Muscle layer of colon (tissue), 2 donors: ENCODE measurements around the gene HRH4.

Source experiments
- H3K27ac ChIP-seq: one replicate; pipeline ENCODE4 v1.7.0; 2013; ENCODE audit warnings: low read depth, mild to moderate bottlenecking, low read length, moderate library complexity
- H3K27me3 ChIP-seq, 2 donors: one replicate each; pipeline ENCODE4 v1.7.0; 2013; ENCODE audit warnings: low read length in 2 of 2, mild to moderate bottlenecking in 2 of 2; ENCODE audit not compliant: insufficient read depth in 2 of 2, control insufficient read depth in 1 of 2
- H3K36me3 ChIP-seq: one replicate; pipeline ENCODE4 v1.7.0; 2013; ENCODE audit warnings: mild to moderate bottlenecking, low read length; ENCODE audit not compliant: insufficient read depth
- H3K4me1 ChIP-seq: one replicate; pipeline ENCODE4 v1.7.0; 2013; ENCODE audit warnings: mild to moderate bottlenecking, low read length; ENCODE audit not compliant: insufficient read depth
- H3K4me3 ChIP-seq, 2 donors: one replicate each; pipeline ENCODE4 v1.7.0; 2013; ENCODE audit warnings: low read length in 2 of 2, low read depth in 1 of 2, mild to moderate bottlenecking in 1 of 2, moderate library complexity in 1 of 2
- H3K9ac ChIP-seq: one replicate; pipeline ENCODE4 v1.7.0; 2013; ENCODE audit warnings: low read length
- H3K9me3 ChIP-seq: one replicate; pipeline ENCODE4 v1.7.0; 2013; ENCODE audit warnings: mild to moderate bottlenecking, low read length
- donor health status: abdominal sarcoma.
- donor health status: Adenocarcinoma of cecum.

HRH4 gene

GRCh38 chr18:24491927-24492834, 31.7 kb downstream of the HRH4 start:
- H3K27ac ChIP-seq, result no peak overlapping the region
- no peak overlapping the region for H3K9ac ChIP-seq
- no peaks in the 10 kb centered on the region for H3K36me3 ChIP-seq
- no peaks in the 10 kb centered on the region for H3K9me3 ChIP-seq
- H3K27me3 ChIP-seq, result no peaks in the 10 kb centered on the region
- H3K4me1 ChIP-seq, result no peaks in the 10 kb centered on the region
- no peak overlapping the region for H3K4me3 ChIP-seq

- Histone ChIP-seq H3K9me3 (no peaks in the 10 kb centered on the region), H3K4me3 (no peak overlapping the region), H3K36me3 (no peaks in the 10 kb centered on the region), H3K4me1 (peaks cover 4% of the 10 kb centered on the region), H3K27me3 (no peaks in the 10 kb centered on the region), H3K27ac (no peak overlapping the region), H3K9ac (no peak overlapping the region)
Observed at GRCh38 chr18:24494586-24494985, 34.1 kb downstream of the HRH4 start.

GRCh38 chr18:24497031-24497754, 36.8 kb downstream of the HRH4 start:
- no peak overlapping the region for H3K4me3 ChIP-seq
- H3K27ac ChIP-seq, result no peak overlapping the region
- H3K9me3 ChIP-seq, result no peaks in the 10 kb centered on the region
- peaks cover 4% of the 10 kb centered on the region for H3K4me1 ChIP-seq
- no peaks in the 10 kb centered on the region for H3K36me3 ChIP-seq
- no peaks in the 10 kb centered on the region for H3K27me3 ChIP-seq
- H3K9ac ChIP-seq, result no peak overlapping the region

- no peaks in the 10 kb centered on the region for H3K9me3 ChIP-seq
- H3K9ac ChIP-seq, result no peak overlapping the region
- H3K4me1 ChIP-seq, result peaks cover 4% of the 10 kb centered on the region
- no peaks in the 10 kb centered on the region for H3K27me3 ChIP-seq
- no peak overlapping the region for H3K27ac ChIP-seq
- H3K36me3 ChIP-seq, result no peaks in the 10 kb centered on the region
- no peak overlapping the region for H3K4me3 ChIP-seq
Observed at GRCh38 chr18:24499814-24500213, 39.4 kb downstream of the HRH4 start.

- Histone ChIP-seq H3K4me3 (no peak overlapping the region), H3K27ac (no peak overlapping the region), H3K9me3 (no peaks in the 10 kb centered on the region), H3K9ac (no peak overlapping the region), H3K4me1 (peaks cover 4% of the 10 kb centered on the region), H3K27me3 (no peaks in the 10 kb centered on the region), H3K36me3 (no peaks in the 10 kb centered on the region)
Observed at GRCh38 chr18:24500217-24500616, 39.8 kb downstream of the HRH4 start.

GRCh38 chr18:24500766-24501165, 40.3 kb downstream of the HRH4 start:
- Histone ChIP-seq H3K4me1 (peaks cover 4% of the 10 kb centered on the region), H3K27me3 (no peaks in the 10 kb centered on the region), H3K9ac (no peak overlapping the region), H3K4me3 (no peak overlapping the region), H3K27ac (no peak overlapping the region), H3K36me3 (no peaks in the 10 kb centered on the region), H3K9me3 (no peaks in the 10 kb centered on the region)

GRCh38 chr18:24502667-24503523, 42.5 kb downstream of the HRH4 start:
- Histone ChIP-seq H3K27me3 (no peaks in the 10 kb centered on the region), H3K4me3 (no peak overlapping the region), H3K4me1 (no peaks in the 10 kb centered on the region), H3K27ac (no peak overlapping the region), H3K36me3 (no peaks in the 10 kb centered on the region), H3K9ac (no peak overlapping the region), H3K9me3 (no peaks in the 10 kb centered on the region)

GRCh38 chr18:24504401-24504800, 44.0 kb downstream of the HRH4 start:
- H3K4me1 ChIP-seq, result no peaks in the 10 kb centered on the region
- H3K27me3 ChIP-seq, result no peaks in the 10 kb centered on the region
- H3K4me3 ChIP-seq, result no peak overlapping the region
- no peak overlapping the region for H3K27ac ChIP-seq
- H3K9me3 ChIP-seq, result no peaks in the 10 kb centered on the region
- no peak overlapping the region for H3K9ac ChIP-seq
- no peaks in the 10 kb centered on the region for H3K36me3 ChIP-seq

GRCh38 chr18:24506175-24506574, 45.7 kb downstream of the HRH4 start:
- Histone ChIP-seq H3K4me3 (no peak overlapping the region), H3K27ac (no peak overlapping the region), H3K27me3 (no peaks in the 10 kb centered on the region), H3K36me3 (no peaks in the 10 kb centered on the region), H3K9ac (no peak overlapping the region), H3K4me1 (no peaks in the 10 kb centered on the region), H3K9me3 (no peaks in the 10 kb centered on the region)

GRCh38 chr18:24509435-24509834, 49.0 kb downstream of the HRH4 start:
- H3K27me3 ChIP-seq, result no peaks in the 10 kb centered on the region
- no peak overlapping the region for H3K27ac ChIP-seq
- H3K9me3 ChIP-seq, result no peaks in the 10 kb centered on the region
- H3K4me3 ChIP-seq, result no peak overlapping the region
- no peaks in the 10 kb centered on the region for H3K36me3 ChIP-seq
- H3K4me1 ChIP-seq, result no peaks in the 10 kb centered on the region
- no peak overlapping the region for H3K9ac ChIP-seq

GRCh38 chr18:24514439-24514838, 54.0 kb downstream of the HRH4 start:
- no peak overlapping the region for H3K27ac ChIP-seq
- no peaks in the 10 kb centered on the region for H3K4me1 ChIP-seq
- H3K9me3 ChIP-seq, result no peaks in the 10 kb centered on the region
- no peak overlapping the region for H3K9ac ChIP-seq
- H3K27me3 ChIP-seq, result no peaks in the 10 kb centered on the region
- no peak overlapping the region for H3K4me3 ChIP-seq
- no peaks in the 10 kb centered on the region for H3K36me3 ChIP-seq
